ENCODE data around the gene SNTG2.

GRCh38 chr2:1150724-1151511 lies 200.3 kb downstream of the SNTG2 start:
- TF ChIP-seq CTCF (IDR thresholded peaks at IDR 0.05 in 8 of 11, conservative IDR thresholded peaks at IDR 0.05 in 3 of 11), result no peak
- no peak for TF ChIP-seq POLR2A (IDR thresholded peaks at IDR 0.05)

All from spleen (tissue), 7 donors.